ENCODE results near the gene BDNF. TPM values are rescaled to one million over a fixed set of nuclear protein-coding genes. Genes with fewer than 3 reads are reported as not detected.
A peak's percentile ranks its signal among the peaks of the same experiment; 100 is the strongest.

Gene BDNF
- total RNA-seq, 1 donor from 2014 or later: 0.79 TPM

- Histone ChIP-seq H3K27me3 (ENCODE audit: control insufficient read depth, insufficient read depth, low read length) (no peaks in the 10 kb centered on the region), H3K4me3 (ENCODE audit: low read depth, low read length) (no peak overlapping the region), H3K36me3 (ENCODE audit: control insufficient read depth, insufficient read depth, low read length) (no peaks in the 10 kb centered on the region)
- no peak for DNase-seq (ENCODE audit: low read depth)
- FAIRE-seq: no peak
- no peak for TF ChIP-seq CTCF (IDR thresholded peaks at IDR 0.05; ENCODE audit: insufficient read depth, low read length, severe bottlenecking)
Observed at GRCh38 chr11:27625347-27625912, 74.8 kb downstream of the BDNF start.

- DNase-seq (ENCODE audit: low read depth) (no peak), FAIRE-seq (peak; percentile 79)
- Histone ChIP-seq H3K36me3 (ENCODE audit: control insufficient read depth, insufficient read depth, low read length) (no peaks in the 10 kb centered on the region), H3K27me3 (ENCODE audit: control insufficient read depth, insufficient read depth, low read length) (no peaks in the 10 kb centered on the region), H3K4me3 (ENCODE audit: low read depth, low read length) (no peak overlapping the region)
- no peak for TF ChIP-seq CTCF (IDR thresholded peaks at IDR 0.05; ENCODE audit: insufficient read depth, low read length, severe bottlenecking)
Observed at GRCh38 chr11:27623945-27624523, 76.2 kb downstream of the BDNF start.

- H3K4me3 ChIP-seq (ENCODE audit: low read depth, low read length): no peak overlapping the region
- DNase-seq (ENCODE audit: low read depth): no peak
- peak; percentile 79 for FAIRE-seq
- TF ChIP-seq CTCF (IDR thresholded peaks at IDR 0.05; ENCODE audit: insufficient read depth, low read length, severe bottlenecking): no peak
- H3K27me3 ChIP-seq (ENCODE audit: control insufficient read depth, insufficient read depth, low read length): no peaks in the 10 kb centered on the region
- no peaks in the 10 kb centered on the region for H3K36me3 ChIP-seq (ENCODE audit: control insufficient read depth, insufficient read depth, low read length)
Observed at GRCh38 chr11:27622541-27623300, 77.5 kb downstream of the BDNF start.

GRCh38 chr11:27621405-27622161 is 78.7 kb downstream of the BDNF start:
- TF ChIP-seq CTCF (IDR thresholded peaks at IDR 0.05; ENCODE audit: insufficient read depth, low read length, severe bottlenecking): no peak
- FAIRE-seq: no peak
- H3K36me3 ChIP-seq (ENCODE audit: control insufficient read depth, insufficient read depth, low read length): no peaks in the 10 kb centered on the region
- no peaks in the 10 kb centered on the region for H3K27me3 ChIP-seq (ENCODE audit: control insufficient read depth, insufficient read depth, low read length)
- H3K4me3 ChIP-seq (ENCODE audit: low read depth, low read length): no peak overlapping the region
- DNase-seq (ENCODE audit: low read depth): no peak

- no peaks in the 10 kb centered on the region for H3K36me3 ChIP-seq (ENCODE audit: control insufficient read depth, insufficient read depth, low read length)
- no peak for TF ChIP-seq CTCF (IDR thresholded peaks at IDR 0.05; ENCODE audit: insufficient read depth, low read length, severe bottlenecking)
- no peaks in the 10 kb centered on the region for H3K27me3 ChIP-seq (ENCODE audit: control insufficient read depth, insufficient read depth, low read length)
- no peak for FAIRE-seq
- no peak for DNase-seq (ENCODE audit: low read depth)
- no peak overlapping the region for H3K4me3 ChIP-seq (ENCODE audit: low read depth, low read length)
Observed at GRCh38 chr11:27619763-27620335, 80.4 kb downstream of the BDNF start.
